K562 (cell line): ENCODE data around the gene PNPLA2. TPM values are rescaled to one million over a fixed set of nuclear protein-coding genes. Genes with fewer than 3 reads are reported as not detected.

Source experiments
- ESRRA ChIP-seq: fragments of 450-650 bp; IDR thresholded peaks from 2 replicates; pipeline ENCODE4 v1.6.1; 2014; ENCODE audit warnings: low read depth, mild to moderate bottlenecking, moderate library complexity, borderline replicate concordance
- HIVEP1 ChIP-seq: fragments of 250-450 bp; sonication (Bioruptor Pico); IDR thresholded peaks from 2 replicates; pipeline ENCODE4 v1.4.0; 2020; ENCODE audit warnings: mild to moderate bottlenecking
- LCOR ChIP-seq: sonication (generic); formaldehyde crosslinking; IDR thresholded peaks from 2 replicates; pipeline ENCODE4 v1.8.0; 2022; ENCODE audit warnings: mild to moderate bottlenecking, missing genetic modification reagents
- POLR2G ChIP-seq: fragments of 200-400 bp; formaldehyde crosslinking; IDR thresholded peaks from 2 replicates; pipeline ENCODE4 v1.6.1; 2017; ENCODE audit warnings: low read depth, mild to moderate bottlenecking, antibody characterized with exemption, low read length, moderate library complexity
- ZNF239 ChIP-seq: fragments of 250-450 bp; sonication (Bioruptor Pico); IDR thresholded peaks from 2 replicates; pipeline ENCODE4 v1.4.0; 2020; ENCODE audit warnings: mild to moderate bottlenecking
- ZNF431 ChIP-seq: sonication (generic); formaldehyde crosslinking; IDR thresholded peaks from 2 replicates; pipeline ENCODE4 v1.8.0; 2022; ENCODE audit warnings: mild to moderate bottlenecking, missing genetic modification reagents
- ZZZ3 ChIP-seq: fragments of 450-650 bp; IDR thresholded peaks from 2 replicates; pipeline ENCODE4 v1.6.1; 2016; ENCODE audit warnings: antibody characterized with exemption, mild to moderate bottlenecking, moderate library complexity
- polyA plus RNA-seq, 8 experiments: library from polyadenylated mRNA; depleted of rRNA in 4 of 8; stranded (reverse) in 5 of 8; unstranded in 3 of 8; fragments of >200 nt; fragmentation: Nextera tagmentation in 2 of 8; fragmentation: Illumina TruSeq in 1 of 8; extraction: Ambion mirVana in 2 of 8; extraction: Trizol in 1 of 8; gene quantifications; 2 replicates each; pipeline versions ENCODE4 v1.2.1 to v1.2.3, GENCODE V29; 2011 to 2014; ENCODE audit warnings: inconsistent platforms in 1 of 8, missing spikeins in 1 of 8
- total RNA-seq, 7 experiments: library from RNA; depleted of rRNA in 6 of 7; stranded (reverse); fragments of >200 nt in 6 of 7; fragmentation: Illumina TruSeq in 2 of 7; extraction: Trizol in 2 of 7; gene quantifications; 2 replicates each; pipeline versions ENCODE4 v1.2.1 to v1.2.3, GENCODE V29; 2011 to 2021; ENCODE audit warnings: low replicate concordance in 1 of 7
- TF ChIP-seq, protein P1 (sequence below): sonication (generic); formaldehyde crosslinking; IDR thresholded peaks from 2 replicates; pipeline ENCODE4 v1.9.0; 2022; ENCODE audit warnings: mild to moderate bottlenecking, missing genetic modification reagents
- TF ChIP-seq, protein P2 (sequence below): sonication (generic); formaldehyde crosslinking; IDR thresholded peaks from 2 replicates; pipeline ENCODE4 v1.8.0; 2022; ENCODE audit warnings: mild to moderate bottlenecking, missing genetic modification reagents
- TF ChIP-seq, protein P3 (sequence below): fragments of 450-650 bp; IDR thresholded peaks from 2 replicates; pipeline ENCODE4 v1.6.1; 2016; ENCODE audit warnings: mild to moderate bottlenecking, moderate library complexity

PNPLA2 gene
- total and polyA plus RNA-seq, 9 of the 15 experiments (the other 6 are each of a cell fraction or from before 2014, with no cell fraction given): 0.39 to 87.1 (median 8.4) TPM

DNA sequence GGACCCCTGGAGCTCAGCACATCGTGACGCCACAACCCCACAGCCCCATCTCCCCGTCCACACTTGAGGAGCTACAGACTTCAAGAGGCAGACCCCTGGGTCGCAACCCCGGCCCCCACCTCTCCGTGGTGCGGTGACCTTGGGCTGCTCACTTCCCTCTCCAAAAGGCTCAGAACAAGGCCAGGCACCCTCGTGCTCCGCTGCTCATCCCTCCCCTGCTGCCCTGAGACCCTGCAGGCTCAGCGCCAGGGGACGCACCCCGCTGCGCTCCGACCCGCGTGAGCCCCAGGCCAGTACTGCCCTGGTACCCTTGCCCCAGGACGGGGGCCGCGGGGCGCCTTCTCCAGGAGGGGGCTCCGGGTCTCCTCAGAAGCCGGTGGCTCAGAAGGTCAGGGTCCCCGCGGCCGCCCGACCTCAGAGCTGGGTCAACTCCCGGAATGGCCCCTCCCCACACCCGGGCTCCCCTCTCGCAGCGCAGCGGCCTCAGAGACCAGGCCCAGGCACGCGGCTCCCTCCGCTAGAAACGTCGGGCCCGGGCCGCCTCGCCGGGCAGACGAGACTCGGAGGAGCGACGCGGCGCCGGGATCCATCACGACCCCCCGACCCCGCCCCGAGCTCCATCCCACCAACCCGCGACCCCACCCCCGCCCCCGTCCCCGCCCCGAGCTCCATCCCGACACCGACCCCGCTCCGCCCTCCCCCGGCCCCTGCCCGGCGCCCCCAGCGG lies 42.0 kb upstream of the PNPLA2 start (continued):
- TF ChIP-seq ZNF239 (CRISPR knock-in tag): peak; percentile 83
- TF ChIP-seq POLR2G: peak; percentile 1; the same call in 1 of the 2 replicates
- no peak for TF ChIP-seq ZZZ3
- TF ChIP-seq ZNF431 (CRISPR knock-in tag): no peak
- TF ChIP-seq, protein P1, sequence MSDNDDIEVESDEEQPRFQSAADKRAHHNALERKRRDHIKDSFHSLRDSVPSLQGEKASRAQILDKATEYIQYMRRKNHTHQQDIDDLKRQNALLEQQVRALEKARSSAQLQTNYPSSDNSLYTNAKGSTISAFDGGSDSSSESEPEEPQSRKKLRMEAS (CRISPR knock-in tag): peak; percentile 65
- TF ChIP-seq, protein P2, sequence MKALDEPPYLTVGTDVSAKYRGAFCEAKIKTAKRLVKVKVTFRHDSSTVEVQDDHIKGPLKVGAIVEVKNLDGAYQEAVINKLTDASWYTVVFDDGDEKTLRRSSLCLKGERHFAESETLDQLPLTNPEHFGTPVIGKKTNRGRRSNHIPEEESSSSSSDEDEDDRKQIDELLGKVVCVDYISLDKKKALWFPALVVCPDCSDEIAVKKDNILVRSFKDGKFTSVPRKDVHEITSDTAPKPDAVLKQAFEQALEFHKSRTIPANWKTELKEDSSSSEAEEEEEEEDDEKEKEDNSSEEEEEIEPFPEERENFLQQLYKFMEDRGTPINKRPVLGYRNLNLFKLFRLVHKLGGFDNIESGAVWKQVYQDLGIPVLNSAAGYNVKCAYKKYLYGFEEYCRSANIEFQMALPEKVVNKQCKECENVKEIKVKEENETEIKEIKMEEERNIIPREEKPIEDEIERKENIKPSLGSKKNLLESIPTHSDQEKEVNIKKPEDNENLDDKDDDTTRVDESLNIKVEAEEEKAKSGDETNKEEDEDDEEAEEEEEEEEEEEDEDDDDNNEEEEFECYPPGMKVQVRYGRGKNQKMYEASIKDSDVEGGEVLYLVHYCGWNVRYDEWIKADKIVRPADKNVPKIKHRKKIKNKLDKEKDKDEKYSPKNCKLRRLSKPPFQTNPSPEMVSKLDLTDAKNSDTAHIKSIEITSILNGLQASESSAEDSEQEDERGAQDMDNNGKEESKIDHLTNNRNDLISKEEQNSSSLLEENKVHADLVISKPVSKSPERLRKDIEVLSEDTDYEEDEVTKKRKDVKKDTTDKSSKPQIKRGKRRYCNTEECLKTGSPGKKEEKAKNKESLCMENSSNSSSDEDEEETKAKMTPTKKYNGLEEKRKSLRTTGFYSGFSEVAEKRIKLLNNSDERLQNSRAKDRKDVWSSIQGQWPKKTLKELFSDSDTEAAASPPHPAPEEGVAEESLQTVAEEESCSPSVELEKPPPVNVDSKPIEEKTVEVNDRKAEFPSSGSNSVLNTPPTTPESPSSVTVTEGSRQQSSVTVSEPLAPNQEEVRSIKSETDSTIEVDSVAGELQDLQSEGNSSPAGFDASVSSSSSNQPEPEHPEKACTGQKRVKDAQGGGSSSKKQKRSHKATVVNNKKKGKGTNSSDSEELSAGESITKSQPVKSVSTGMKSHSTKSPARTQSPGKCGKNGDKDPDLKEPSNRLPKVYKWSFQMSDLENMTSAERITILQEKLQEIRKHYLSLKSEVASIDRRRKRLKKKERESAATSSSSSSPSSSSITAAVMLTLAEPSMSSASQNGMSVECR (CRISPR knock-in tag): peak; percentile 61; the same call in 1 of the 2 replicates
- TF ChIP-seq HIVEP1: no peak
- TF ChIP-seq, protein P3, sequence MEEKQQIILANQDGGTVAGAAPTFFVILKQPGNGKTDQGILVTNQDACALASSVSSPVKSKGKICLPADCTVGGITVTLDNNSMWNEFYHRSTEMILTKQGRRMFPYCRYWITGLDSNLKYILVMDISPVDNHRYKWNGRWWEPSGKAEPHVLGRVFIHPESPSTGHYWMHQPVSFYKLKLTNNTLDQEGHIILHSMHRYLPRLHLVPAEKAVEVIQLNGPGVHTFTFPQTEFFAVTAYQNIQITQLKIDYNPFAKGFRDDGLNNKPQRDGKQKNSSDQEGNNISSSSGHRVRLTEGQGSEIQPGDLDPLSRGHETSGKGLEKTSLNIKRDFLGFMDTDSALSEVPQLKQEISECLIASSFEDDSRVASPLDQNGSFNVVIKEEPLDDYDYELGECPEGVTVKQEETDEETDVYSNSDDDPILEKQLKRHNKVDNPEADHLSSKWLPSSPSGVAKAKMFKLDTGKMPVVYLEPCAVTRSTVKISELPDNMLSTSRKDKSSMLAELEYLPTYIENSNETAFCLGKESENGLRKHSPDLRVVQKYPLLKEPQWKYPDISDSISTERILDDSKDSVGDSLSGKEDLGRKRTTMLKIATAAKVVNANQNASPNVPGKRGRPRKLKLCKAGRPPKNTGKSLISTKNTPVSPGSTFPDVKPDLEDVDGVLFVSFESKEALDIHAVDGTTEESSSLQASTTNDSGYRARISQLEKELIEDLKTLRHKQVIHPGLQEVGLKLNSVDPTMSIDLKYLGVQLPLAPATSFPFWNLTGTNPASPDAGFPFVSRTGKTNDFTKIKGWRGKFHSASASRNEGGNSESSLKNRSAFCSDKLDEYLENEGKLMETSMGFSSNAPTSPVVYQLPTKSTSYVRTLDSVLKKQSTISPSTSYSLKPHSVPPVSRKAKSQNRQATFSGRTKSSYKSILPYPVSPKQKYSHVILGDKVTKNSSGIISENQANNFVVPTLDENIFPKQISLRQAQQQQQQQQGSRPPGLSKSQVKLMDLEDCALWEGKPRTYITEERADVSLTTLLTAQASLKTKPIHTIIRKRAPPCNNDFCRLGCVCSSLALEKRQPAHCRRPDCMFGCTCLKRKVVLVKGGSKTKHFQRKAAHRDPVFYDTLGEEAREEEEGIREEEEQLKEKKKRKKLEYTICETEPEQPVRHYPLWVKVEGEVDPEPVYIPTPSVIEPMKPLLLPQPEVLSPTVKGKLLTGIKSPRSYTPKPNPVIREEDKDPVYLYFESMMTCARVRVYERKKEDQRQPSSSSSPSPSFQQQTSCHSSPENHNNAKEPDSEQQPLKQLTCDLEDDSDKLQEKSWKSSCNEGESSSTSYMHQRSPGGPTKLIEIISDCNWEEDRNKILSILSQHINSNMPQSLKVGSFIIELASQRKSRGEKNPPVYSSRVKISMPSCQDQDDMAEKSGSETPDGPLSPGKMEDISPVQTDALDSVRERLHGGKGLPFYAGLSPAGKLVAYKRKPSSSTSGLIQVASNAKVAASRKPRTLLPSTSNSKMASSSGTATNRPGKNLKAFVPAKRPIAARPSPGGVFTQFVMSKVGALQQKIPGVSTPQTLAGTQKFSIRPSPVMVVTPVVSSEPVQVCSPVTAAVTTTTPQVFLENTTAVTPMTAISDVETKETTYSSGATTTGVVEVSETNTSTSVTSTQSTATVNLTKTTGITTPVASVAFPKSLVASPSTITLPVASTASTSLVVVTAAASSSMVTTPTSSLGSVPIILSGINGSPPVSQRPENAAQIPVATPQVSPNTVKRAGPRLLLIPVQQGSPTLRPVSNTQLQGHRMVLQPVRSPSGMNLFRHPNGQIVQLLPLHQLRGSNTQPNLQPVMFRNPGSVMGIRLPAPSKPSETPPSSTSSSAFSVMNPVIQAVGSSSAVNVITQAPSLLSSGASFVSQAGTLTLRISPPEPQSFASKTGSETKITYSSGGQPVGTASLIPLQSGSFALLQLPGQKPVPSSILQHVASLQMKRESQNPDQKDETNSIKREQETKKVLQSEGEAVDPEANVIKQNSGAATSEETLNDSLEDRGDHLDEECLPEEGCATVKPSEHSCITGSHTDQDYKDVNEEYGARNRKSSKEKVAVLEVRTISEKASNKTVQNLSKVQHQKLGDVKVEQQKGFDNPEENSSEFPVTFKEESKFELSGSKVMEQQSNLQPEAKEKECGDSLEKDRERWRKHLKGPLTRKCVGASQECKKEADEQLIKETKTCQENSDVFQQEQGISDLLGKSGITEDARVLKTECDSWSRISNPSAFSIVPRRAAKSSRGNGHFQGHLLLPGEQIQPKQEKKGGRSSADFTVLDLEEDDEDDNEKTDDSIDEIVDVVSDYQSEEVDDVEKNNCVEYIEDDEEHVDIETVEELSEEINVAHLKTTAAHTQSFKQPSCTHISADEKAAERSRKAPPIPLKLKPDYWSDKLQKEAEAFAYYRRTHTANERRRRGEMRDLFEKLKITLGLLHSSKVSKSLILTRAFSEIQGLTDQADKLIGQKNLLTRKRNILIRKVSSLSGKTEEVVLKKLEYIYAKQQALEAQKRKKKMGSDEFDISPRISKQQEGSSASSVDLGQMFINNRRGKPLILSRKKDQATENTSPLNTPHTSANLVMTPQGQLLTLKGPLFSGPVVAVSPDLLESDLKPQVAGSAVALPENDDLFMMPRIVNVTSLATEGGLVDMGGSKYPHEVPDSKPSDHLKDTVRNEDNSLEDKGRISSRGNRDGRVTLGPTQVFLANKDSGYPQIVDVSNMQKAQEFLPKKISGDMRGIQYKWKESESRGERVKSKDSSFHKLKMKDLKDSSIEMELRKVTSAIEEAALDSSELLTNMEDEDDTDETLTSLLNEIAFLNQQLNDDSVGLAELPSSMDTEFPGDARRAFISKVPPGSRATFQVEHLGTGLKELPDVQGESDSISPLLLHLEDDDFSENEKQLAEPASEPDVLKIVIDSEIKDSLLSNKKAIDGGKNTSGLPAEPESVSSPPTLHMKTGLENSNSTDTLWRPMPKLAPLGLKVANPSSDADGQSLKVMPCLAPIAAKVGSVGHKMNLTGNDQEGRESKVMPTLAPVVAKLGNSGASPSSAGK: peak; percentile 69
- TF ChIP-seq ESRRA: peak; percentile 82
- peak; percentile 70; the same call in 1 of the 2 replicates for TF ChIP-seq LCOR (CRISPR knock-in tag)
